Progenitor cell of endocrine pancreas (in vitro differentiated cells): ENCODE results near the gene MYO5C. TPM values are rescaled to one million over a fixed set of nuclear protein-coding genes. Genes with fewer than 3 reads are reported as not detected.

Source experiments
- DNase-seq: peaks from one replicate; pipeline ENCODE4 v3.0.0; 2021; ENCODE audit warnings: low spot score; ENCODE audit not compliant: unreplicated experiment
- H3K27ac Mint-ChIP-seq: 2 replicates; pipeline ENCODE4 v1.8.0; 2021; ENCODE audit warnings: mild to moderate bottlenecking, moderate library complexity, mixed read lengths
- H3K27me3 Mint-ChIP-seq: 2 replicates; pipeline ENCODE4 v1.8.0; 2021; ENCODE audit warnings: mixed read lengths
- H3K36me3 Mint-ChIP-seq: 2 replicates; pipeline ENCODE4 v1.8.0; 2022; ENCODE audit warnings: mixed read lengths; ENCODE audit not compliant: insufficient read depth
- H3K4me1 Mint-ChIP-seq: 2 replicates; pipeline ENCODE4 v1.8.0; 2021; ENCODE audit warnings: low read depth, mixed read lengths
- H3K4me3 Mint-ChIP-seq: 2 replicates; pipeline ENCODE4 v1.8.0; 2021; ENCODE audit warnings: low read depth, mild to moderate bottlenecking, moderate library complexity, mixed read lengths
- H3K9me3 Mint-ChIP-seq: 2 replicates; pipeline ENCODE4 v1.8.0; 2021; ENCODE audit warnings: low read depth, mixed read lengths
- CTCF ChIP-seq: fragments of 200-600 bp; sonication (generic); IDR thresholded peaks from one replicate; pipeline ENCODE4 v1.5.0; 2021; ENCODE audit warnings: antibody characterized with exemption, mild to moderate bottlenecking; ENCODE audit not compliant: unreplicated experiment
- total RNA-seq: library from RNA; stranded (reverse); gene quantifications from 2 replicates; pipeline ENCODE4 v1.2.1, GENCODE V29; 2021

The MYO5C gene
- total RNA-seq, 1 donor from 2014 or later, result 65.6 TPM

GRCh38 chr15:52256930-52257733, 38.5 kb downstream of the MYO5C start:
- Mint-ChIP-seq H3K27ac (peak overlapping the region; percentile 37), H3K36me3 (peaks cover 23% of the 10 kb centered on the region), H3K27me3 (no peaks in the 10 kb centered on the region), H3K9me3 (no peaks in the 10 kb centered on the region), H3K4me1 (peaks cover 18% of the 10 kb centered on the region), H3K4me3 (no peak overlapping the region)
- TF ChIP-seq CTCF, result no peak
- DNase-seq, result no peak

GRCh38 chr15:52256366-52256765, 39.2 kb downstream of the MYO5C start:
- peaks cover 12% of the 10 kb centered on the region for H3K4me1 Mint-ChIP-seq
- H3K27ac Mint-ChIP-seq, result peak overlapping the region; percentile 64
- H3K36me3 Mint-ChIP-seq, result peaks cover 23% of the 10 kb centered on the region
- DNase-seq, result peak; percentile 62
- no peak overlapping the region for H3K4me3 Mint-ChIP-seq
- H3K27me3 Mint-ChIP-seq, result no peaks in the 10 kb centered on the region
- H3K9me3 Mint-ChIP-seq, result no peaks in the 10 kb centered on the region
- peak; percentile 73 for TF ChIP-seq CTCF

- Mint-ChIP-seq H3K4me1 (peaks cover 14% of the 10 kb centered on the region), H3K9me3 (no peaks in the 10 kb centered on the region), H3K4me3 (no peak overlapping the region), H3K27me3 (no peaks in the 10 kb centered on the region), H3K36me3 (peaks cover 27% of the 10 kb centered on the region), H3K27ac (peak overlapping the region; percentile 64)
- no peak for TF ChIP-seq CTCF
- DNase-seq, result no peak
Observed at GRCh38 chr15:52255935-52256334, 39.7 kb downstream of the MYO5C start.

GRCh38 chr15:52255008-52255407, 40.6 kb downstream of the MYO5C start:
- TF ChIP-seq CTCF, result no peak
- no peak overlapping the region for H3K4me3 Mint-ChIP-seq
- H3K36me3 Mint-ChIP-seq, result peaks cover 24% of the 10 kb centered on the region
- peaks cover 16% of the 10 kb centered on the region for H3K4me1 Mint-ChIP-seq
- H3K27ac Mint-ChIP-seq, result no peak overlapping the region
- H3K27me3 Mint-ChIP-seq, result no peaks in the 10 kb centered on the region
- no peaks in the 10 kb centered on the region for H3K9me3 Mint-ChIP-seq
- no peak for DNase-seq

GRCh38 chr15:52254391-52254790, 41.2 kb downstream of the MYO5C start:
- TF ChIP-seq CTCF, result no peak
- no peak for DNase-seq
- peaks cover 23% of the 10 kb centered on the region for H3K36me3 Mint-ChIP-seq
- peaks cover 13% of the 10 kb centered on the region for H3K4me1 Mint-ChIP-seq
- H3K4me3 Mint-ChIP-seq, result no peak overlapping the region
- no peaks in the 10 kb centered on the region for H3K9me3 Mint-ChIP-seq
- no peaks in the 10 kb centered on the region for H3K27me3 Mint-ChIP-seq
- peak overlapping the region; percentile 54 for H3K27ac Mint-ChIP-seq
